NCI-H1105 (cell line): Measurements from ENCODE around the gene SYT9.

ENCODE experiments used
- DNase-seq: peaks from one replicate; lab custom pipeline; 2025; lab: John Stamatoyannopoulos, UW

Gene SYT9

DNA sequence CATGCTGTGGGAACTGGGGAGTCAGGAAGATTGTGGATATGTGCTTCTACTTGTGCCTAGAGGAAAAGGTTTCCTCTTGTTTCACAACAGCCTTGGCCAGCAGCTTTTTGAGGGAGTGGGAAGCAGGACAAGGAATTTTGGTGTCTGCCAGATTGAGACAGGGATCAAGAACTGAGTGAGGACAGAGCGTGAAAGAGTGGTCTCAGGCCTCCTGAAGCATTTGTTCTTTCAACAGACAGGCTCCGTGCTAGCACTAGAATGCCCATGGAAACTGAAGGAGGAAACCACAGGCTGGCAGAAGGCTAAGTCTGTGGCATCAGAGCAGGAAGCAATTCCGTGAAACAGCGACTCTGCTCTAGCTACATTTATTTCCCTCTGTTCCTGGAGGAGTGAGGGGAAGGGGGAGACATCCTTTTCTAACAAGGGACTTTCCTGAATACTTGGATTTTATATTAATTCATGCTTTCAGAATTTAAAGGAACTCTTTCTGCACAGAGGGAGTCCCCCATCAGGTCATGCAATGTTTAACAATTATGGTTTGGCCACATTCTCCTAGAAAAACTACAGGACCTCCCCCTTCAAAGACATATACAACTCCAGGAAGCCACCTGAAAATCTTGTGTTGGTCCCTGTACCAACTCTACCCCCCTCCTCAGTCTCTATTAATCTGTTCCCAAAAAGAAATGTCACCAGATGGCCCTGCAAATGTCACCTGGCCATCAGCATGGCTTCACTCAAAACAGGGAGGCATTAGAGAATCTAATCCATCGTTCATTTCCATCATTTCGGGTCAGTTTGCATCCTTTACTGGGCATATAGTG lies 96.1 kb downstream of the SYT9 start:
- DNase-seq = no peak

DNA sequence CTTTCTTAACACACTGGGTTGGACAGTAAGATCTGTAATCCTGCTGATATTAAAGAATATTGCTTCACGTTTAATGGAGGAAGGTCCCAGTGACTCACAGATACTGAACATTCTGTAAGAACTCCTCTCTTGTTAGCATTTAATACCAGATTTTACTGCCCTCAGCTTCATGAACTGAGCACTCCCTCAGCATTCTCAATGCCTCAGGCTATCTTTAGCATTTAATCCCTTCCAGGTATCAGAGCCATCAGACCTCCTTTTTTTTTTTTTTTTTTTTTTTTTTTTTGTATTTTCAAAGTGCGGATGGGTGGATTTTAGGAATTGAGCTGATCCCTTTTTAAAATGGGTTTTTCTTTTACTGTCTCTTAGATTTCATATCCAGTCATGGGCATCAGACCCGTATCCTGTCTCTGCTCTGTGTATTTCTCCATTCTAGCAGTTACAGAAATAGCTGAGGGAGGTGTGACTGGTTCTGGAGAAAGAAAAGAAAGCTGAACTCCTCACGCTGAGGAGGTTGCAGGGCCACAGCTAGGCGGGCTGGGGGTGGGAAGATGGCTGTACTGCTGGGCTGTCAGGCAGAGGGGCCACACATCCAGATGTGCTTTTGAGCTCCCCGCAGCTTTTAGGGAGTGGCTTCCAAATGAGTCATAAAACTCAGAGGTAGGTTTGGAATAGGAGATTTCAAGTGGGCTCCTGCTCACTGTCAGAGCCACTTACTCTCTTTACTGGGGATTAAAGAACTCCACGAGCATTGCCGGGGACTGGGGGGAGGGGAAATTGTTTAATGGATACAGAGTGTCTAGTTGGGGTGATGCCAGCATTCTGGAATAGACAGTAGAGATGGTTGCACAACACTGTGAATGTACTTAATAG lies 97.0 kb downstream of the SYT9 start:
- peak; percentile 54 for DNase-seq

- no peak for DNase-seq
Measured at GRCh38 chr11:7351228-7351627, 99.5 kb downstream of the SYT9 start.

GRCh38 chr11:7353100-7353499 lies 101.4 kb downstream of the SYT9 start:
- DNase-seq = no peak

DNA sequence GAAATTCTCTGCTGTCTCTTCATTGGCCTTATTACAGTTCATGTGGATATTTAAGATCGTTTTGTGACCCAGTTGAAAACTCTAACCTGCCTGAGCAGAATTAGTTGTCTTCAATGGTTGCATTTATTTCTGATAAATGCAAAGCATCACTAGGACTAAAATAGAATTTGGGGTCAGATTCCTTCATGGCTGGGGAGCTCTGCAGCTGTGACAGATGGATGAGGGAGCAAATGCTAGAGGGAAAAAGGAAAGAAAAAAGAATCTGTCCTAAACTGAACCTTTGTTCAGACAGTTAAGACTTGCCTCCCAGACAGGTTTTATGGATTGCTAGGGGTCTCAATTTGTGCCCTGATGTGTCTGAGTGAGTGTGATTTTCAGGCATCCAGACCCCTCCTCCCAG lies 113.0 kb downstream of the SYT9 start:
- DNase-seq = no peak

DNA sequence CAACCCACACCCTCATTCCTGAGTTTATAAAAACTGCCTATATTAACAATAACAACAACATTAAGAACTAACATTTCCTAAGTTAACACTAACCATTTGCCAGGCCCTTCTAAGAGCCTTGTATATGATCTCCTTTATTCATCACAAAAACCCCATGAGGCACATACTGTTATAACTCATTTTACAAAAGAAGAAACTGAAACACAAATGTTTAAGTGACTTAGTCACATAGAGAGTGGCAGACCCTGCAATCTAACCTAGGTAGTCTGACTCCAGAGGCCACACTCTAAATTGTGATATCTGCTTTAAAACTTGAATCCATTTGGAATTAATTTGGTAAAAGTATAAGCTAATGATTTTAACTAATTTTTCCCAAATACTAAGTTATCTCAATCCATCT lies 116.1 kb downstream of the SYT9 start:
- DNase-seq = no peak

DNA sequence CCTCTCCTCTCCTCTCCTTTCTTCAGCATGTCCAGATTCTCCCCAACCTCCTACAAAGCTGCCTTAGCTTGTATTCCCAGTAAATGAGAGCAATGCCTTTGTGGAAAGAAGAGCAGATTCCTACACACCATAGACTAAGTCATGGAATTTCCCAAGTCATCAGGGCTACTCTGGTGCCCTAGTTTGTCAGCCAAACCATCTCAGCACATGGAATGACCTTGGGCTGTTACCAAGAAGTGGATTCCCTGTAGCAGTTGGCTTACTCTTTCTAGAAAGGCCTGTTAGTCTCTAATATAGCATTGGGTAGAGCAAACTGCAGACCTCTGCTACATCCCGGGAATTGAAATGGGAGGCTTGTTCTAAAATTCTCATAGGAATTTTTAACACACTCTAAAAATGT lies 124.7 kb downstream of the SYT9 start:
- no peak for DNase-seq

GRCh38 chr11:7381937-7382336 lies 130.2 kb downstream of the SYT9 start:
- no peak for DNase-seq

GRCh38 chr11:7383406-7383805 lies 131.7 kb downstream of the SYT9 start:
- DNase-seq = no peak

DNA sequence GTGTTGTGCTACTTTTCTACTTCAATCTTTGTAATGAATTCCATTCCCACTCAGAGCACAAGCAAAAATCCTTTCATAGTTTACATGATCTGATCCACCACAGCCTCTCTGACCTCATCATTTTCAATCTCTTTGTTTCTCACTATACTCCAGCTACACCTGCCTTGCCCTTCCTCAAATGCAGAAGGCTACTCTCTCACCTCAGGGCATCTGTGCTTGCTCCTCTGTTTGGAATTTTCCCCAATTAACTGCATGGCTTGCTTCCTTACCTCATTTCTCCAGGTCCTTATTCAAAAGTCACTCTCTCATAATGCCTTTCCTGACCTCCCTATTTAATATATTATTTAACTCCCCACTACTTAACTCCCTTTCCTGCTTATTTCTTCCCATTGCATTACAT lies 133.0 kb downstream of the SYT9 start:
- no peak for DNase-seq

- no peak for DNase-seq
Measured at GRCh38 chr11:7385532-7385931, 133.8 kb downstream of the SYT9 start.

DNA sequence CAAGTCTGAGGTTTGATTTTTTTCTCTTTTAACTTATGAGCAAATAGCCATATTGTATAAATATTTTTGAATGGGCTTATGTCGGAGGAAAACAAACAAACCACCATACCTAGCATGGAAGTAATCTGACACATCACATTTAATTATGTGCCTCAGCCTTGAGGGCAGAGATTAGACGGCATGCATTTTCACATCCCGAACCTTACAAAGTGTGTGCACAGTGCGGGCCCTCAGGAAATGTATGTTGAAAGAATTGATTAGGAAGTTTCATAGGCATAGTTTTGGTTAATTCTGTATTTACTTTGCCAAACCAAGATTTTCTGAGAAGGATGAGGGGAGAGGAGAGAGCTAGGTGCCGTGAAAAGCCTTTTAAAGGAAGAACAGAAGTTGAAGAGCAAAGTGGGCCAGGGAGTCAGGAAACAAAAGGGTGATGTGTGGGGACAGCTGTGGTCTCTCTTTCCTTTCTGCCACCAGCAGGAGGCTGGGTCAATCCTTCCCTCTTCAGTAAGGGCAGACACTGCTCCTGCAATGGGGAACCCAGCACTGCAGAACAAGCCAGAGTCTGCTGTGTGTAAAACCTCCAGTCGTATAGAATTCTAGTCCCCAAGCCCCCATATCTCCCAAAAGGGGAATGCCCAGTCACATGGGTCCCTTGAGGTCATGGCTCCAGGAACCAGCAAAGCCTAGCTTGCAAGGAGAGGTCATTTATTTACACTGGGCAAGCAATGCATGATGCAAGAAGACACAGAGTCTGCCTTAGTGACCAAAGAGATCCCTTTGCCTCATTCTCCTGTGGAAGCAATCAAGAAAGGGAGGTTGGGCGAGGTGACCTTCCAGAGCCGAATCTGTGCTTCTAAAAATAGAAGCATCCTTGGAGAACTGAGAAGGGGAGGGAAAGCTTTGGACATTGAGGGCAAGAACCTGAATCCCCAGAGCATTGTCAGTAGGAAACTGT lies 162.5 kb downstream of the SYT9 start:
- no peak for DNase-seq

DNA sequence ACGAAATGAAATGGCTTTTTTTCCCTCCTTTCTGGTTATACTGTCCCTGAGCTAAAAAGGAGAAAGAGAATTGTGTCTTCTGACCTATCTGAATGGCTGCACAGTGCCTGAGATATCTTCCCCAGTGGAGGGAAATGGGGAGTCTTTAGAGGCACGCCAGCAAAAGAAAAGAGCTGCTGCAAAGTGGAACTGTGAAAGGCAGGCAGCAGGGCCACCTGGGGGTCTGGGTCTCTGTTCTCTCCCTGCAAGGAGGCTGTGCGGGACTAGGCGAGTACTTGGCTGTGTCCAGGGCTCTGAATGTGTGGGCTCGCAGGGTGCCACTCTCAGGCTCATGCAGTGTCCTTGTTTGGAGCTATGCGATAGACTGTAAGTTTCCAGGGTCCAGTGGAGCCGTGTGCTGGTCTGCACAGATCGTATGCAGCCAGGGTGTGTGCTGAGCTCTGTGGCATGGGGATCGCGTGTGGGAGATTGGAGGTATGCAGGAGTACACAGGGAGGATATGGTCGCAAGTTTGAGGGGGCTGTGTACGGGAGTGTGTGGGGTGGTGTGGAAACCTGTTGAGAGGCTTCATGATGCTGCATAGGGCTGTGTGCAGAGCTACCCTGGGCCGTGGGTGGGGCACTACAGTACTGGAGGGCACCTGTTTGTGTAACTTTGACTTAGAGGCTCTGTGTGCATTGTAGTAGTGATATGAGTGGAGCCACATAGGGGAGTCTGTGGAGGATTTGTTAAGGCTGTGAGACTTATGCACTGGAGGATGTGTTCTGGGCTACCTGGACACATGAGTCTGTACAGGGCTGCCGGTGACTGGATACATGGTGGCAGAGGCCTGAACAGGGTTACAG lies 163.5 kb downstream of the SYT9 start:
- DNase-seq = no peak

GRCh38 chr11:7416080-7416479 lies 164.4 kb downstream of the SYT9 start:
- DNase-seq = no peak

- no peak for DNase-seq
Measured at GRCh38 chr11:7417328-7417727, 165.6 kb downstream of the SYT9 start.

GRCh38 chr11:7418061-7418460 lies 166.4 kb downstream of the SYT9 start:
- DNase-seq = no peak

DNA sequence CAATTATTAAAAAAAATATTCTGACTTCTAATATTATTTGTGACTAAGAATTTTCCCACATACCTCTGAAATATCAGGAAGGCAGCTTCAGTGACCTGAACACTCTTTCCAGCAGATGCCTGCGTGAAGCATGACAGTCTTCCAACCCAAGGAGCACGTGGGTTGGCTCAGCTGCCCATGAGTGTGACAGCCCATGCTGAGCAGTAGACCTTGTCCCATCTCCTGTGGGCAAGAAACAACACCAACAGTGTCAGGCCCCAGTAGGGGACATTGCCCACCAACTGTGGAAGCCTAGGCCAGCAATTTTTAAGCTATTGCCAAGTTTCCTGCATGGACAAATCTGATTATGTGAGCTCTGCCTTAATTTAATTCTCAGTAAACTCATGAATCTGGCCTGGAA lies 167.2 kb downstream of the SYT9 start:
- no peak for DNase-seq

DNA sequence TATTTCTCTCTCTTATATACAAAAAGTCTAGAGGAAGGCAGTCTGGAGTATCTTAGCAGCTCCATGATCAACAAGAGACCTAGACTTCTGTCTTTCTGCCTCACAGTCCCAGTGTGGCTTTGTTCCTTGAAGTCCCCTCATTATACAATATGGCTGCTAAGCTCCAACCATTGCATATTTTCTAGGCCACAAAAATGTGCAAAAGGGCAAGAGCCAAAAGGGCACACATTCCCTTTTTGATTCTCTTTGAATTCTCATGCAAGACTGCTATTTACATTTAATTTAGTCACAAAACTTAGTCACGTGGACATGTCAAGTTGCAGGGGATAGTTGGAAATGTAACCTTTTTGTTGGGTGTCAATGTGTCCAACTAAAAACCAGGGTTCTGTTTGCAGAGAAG lies 169.4 kb downstream of the SYT9 start:
- DNase-seq = no peak

DNA sequence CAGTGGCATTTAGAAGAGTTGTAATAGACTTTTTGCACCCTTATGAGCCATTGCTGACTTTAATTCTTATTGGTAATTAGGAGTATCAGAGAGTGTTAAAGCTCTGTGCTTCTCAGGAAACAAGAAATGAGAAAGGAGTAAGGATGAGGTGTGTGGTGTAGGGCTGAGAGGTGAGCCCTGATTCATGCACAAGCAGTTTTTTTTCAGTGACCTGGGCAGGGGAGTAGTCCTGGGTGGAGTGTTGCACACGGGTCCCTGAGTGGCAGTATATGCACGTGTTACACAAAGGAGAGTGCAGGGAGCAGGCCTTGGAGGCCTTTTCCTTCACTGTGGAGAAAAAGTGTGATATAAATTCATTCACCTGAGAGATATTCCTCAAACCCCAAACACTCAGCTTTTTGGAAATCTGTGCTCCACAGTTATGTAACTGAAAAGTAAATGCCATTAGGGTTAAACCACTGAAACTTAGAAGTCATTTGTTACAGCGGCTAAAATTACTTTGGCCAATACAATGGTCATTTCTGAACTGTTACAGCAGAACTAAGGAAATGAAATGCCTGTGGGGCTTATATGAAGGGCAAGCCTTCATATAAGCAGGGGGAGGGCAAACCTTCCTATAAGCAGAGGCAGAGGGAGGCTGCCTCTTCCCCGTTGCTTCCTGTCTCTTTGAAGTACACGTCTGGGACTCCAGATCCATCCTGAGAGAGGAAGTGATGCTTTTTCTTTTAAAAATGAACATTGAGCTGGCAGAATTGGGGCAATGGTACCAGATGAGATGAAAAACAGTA lies 171.0 kb downstream of the SYT9 start:
- DNase-seq = no peak

- DNase-seq = no peak
Measured at GRCh38 chr11:7423946-7424345, 172.2 kb downstream of the SYT9 start.
